ENCODE measurements around the gene ROCK2.
"Not testable (repeated sequence)": the region's sequence is repeated elsewhere in the genome, so short reads cannot be mapped to it uniquely, and the experiment has no call there.

The ROCK2 gene

DNA sequence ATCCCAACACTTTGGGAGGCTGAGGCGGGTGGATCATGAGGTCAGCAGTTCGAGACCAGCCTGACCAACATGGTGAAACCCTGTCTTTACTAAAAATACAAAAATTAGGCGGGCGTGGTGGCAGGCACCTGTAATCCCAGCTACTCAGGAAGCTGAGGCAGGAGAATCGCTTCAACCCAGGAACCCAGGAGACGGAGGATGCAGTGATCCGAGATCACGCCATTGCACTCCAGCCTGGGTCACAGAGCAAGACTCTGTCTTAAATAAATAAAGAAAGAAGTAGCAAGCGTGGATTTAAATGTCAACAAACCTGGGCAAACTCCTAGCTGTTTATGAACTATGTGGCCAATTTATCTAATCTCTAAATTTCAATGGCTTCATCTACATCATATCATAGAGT, 82.9 kb downstream of the ROCK2 start:
- not testable (repeated sequence) for DNase-seq

DNA sequence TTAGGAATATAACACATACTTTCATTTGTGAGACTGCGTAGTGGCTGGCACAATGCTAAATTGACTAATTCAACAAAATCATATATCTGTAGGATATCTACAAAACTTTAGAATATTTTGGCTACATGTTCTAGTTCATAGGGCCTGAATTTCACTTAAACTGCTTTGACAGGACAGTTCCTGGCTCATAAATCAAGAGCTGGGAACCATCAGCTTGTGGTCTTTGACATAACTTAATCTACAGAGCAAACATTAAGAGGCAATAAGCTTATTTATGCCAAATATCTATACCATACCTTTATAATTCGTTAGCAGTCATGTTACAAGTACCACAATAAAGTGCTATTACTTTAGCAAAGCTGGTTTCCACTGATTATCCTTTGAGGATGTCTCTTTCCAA, 83.5 kb downstream of the ROCK2 start:
- no peak for DNase-seq

DNA sequence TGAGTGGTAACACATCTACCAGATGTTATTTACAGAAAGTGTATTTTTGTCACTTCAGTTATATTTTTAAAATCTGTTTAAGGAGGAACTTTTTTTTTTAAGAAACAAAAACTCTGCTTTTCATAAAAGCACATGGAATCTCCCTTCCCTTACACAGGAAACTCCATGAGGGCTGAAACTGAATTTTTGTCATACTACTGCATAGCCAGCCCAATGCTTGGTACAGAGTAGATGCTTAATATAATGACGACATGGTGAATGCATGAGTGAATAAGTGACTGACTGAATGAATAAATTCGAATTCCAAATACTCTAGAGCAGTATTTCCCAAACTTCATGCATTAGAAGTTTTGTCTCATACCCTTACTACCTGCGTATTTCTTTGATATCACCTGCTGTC, 86.5 kb downstream of the ROCK2 start:
- DNase-seq: no peak

DNA sequence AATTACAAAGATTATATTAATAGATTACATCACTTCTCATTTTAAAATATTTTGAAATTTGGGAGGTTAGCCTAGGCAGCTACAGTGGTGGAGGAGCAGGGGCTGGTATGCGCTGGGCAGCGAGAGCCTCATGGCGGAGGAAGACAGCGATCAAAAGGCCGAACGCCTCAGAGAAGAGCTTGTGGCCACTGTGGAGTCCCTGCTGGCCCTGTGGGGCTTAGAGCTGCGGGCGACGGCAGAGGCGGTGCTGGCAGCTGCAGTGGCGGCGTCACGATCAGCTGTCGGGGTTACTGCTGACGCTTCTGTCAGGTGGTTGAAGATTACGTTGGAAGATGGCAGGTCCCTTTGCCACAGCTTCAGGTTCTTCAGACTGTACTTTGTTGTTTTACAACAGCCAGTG, 87.4 kb downstream of the ROCK2 start:
- DNase-seq: no peak

DNA sequence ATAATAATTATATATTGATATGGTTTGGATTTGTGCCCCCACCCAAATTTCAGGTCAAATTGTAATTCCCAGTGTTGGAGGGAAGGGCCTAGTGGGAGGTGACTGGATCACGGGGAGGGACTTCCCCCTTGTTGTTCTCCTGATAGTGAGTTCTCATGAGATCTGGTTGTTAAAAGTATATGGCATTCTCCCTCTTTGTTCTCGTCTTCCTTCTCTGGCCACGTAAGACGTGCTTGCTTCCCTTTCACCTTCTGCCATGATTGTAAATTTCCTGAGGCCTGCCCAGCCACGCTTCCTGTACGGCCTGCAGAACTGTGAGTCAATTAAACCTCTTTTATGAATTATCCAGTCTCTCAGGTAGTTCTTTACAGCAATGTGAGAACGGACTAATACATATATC, 88.3 kb downstream of the ROCK2 start:
- DNase-seq: no peak

DNA sequence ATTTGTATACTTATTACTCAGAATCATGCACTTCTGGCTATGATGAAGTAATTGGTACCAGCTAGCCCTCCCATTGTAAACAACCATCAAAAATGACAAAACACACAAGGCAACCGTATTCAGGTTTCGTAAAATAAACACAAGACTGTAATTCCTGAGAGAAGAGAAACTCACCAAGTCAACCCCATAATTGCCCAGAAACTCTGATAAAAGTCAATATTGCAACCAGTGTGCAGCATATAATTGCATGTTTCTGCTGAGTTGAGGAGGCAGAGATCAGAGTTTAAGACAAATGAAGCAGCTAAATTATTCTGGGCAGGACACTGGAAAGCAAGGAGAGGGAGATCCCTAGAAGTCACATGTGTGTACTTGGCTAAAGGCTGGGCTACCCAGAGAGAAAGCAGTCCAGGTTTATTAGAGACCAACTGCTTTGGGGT, 90.3 kb downstream of the ROCK2 start:
- no peak for DNase-seq

DNA sequence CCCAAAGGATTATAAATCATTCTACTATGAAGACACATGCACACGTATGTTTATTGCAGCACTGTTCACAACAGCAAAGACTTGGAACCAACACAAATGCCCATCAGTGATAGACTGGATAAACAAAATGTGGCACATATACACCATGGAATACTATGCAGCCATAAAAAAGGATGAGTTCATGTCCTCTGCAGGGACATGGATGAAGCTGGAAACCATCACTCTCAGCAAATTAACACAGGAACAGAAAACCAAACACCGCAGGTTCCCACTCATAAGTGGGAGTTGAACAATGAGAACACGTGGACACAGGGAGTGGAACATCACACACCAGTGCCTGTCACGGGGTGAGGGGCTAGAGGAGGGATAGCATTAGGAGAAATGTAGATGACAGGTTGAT, 92.0 kb downstream of the ROCK2 start:
- not testable (repeated sequence) for DNase-seq

DNA sequence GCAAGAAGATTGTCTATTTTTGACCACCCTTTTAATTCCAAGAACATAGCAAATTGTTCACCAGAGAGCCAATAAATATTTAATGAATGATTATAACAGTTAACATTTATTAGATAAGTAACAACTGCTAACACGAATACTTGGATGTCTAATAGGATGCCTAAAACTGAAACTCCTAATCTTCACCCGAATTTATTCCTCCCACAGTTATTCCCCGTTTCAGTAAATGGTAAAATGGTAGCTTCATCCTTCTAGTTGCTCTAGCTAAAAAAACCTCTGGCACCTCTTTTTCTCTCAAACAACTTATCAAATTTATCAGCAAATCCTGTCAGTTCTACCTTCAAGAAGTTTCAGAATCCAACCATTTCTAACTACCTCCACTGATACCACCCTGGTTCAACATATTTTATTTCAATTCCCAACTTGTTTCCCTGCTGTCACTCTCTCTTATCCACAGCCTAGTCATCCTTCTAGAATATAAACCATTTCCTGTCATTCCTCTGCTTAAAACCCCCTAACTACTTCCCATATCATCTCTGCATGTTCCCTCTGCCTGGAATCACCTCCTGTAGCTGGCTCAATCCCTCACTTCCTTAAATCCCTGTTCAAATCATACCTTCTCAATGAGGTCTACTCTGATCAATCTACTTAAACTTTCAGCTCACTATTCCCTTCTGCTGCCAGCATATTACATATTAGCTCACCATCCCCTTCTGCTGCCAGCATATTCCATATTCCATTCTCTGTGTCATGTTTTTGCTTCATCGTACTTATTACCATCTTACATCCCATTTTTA, 93.8 kb downstream of the ROCK2 start:
- DNase-seq: peak; percentile 48

DNA sequence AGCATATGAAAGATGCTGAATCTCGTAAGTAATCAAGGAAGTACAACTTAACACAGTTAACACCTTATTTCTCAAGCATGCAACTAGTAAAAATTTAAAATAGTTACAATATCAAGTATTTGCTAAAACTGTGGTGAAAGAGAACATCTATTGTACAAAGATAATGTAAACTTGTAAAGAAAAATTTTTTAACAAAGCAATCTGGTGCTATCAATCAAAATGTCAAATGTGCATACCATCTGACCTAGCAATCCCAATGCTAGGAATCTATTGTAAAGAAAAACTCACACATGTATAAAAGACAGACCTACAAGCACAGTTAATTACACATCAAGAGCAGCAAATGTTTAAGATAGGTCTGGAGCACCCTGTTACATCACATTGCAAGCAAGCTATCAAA, 99.1 kb downstream of the ROCK2 start:
- peak; percentile 12 for DNase-seq

DNA sequence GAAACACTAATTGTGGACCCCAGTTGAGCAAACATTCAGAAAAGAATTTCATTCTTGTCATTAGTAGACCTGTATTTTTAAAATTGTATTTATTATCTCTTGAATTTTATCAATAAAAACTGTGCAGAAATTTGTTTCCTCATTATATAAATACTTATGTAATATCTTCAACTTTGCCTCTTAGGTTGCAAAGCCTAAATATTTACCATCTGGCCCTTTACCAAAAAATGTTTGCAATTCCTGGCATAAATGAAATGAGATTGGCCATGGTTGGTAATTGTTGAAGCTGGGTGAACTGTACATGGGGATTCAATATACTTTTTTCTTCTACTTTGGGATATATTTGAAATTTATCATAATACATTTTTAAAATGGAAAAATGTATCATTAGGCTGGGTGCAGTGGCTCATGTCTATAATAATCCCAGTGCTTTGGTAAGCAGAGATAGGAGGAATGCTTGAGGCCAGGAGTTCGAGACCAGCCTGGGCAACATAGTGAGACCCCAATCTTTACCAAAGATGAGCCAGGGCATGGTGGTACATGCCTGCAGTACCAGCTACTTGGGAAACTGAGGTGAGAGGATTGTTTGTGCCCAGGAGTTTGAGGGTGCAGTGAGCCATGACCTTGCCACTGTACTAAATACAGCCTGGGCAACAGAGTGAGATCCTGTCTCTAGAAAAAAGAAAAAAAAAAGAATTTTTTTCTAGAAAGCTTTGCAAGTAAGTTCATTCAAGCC, 100.2 kb downstream of the ROCK2 start:
- no peak for DNase-seq

DNA sequence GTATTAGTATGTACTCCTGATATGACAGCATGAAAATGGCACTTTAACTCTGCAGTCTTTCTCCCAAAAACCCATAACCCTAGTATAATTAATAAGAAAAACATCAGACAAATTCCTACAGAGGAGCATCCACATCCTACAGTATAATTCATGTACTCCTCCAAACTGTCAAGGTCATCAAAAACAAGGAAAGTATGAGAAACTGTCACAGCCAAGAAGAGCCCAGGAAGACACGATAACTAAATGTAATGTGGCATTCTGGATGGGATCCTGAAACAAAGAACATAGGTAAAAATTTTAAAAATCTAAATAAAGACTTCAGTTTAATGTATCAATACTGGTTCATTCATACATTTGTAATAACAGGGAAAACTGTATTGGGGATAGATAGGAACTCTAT, 100.9 kb downstream of the ROCK2 start:
- DNase-seq: no peak

DNA sequence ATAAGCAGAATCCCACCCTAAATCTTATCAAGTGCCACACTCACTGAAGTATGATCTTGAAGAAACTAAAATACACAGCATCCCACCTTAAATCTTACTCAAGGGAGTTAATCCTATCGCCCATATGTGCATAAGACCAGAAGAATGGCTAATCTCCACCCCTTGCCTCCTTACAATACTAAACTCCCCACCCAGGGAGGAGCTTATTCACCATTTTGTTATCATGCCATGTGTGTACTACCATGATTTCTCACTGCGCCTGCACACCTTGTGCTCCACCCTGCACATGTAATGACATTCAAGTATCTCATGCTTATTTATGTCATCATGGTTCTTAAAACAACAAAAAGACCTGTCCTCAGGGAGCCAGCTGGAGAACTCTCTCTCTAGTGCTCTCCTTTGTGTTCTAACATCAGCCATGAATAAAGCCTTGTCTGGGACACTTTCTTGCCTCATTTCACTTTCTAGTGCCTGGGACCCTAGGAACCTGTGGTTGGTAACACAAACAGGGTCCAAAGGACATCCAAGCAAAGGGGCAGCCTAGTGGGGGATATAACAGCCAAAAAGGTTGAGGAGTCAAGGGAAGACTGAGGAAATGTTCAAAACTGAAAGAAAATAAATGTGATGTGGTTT, 101.8 kb downstream of the ROCK2 start:
- no peak for DNase-seq

DNA sequence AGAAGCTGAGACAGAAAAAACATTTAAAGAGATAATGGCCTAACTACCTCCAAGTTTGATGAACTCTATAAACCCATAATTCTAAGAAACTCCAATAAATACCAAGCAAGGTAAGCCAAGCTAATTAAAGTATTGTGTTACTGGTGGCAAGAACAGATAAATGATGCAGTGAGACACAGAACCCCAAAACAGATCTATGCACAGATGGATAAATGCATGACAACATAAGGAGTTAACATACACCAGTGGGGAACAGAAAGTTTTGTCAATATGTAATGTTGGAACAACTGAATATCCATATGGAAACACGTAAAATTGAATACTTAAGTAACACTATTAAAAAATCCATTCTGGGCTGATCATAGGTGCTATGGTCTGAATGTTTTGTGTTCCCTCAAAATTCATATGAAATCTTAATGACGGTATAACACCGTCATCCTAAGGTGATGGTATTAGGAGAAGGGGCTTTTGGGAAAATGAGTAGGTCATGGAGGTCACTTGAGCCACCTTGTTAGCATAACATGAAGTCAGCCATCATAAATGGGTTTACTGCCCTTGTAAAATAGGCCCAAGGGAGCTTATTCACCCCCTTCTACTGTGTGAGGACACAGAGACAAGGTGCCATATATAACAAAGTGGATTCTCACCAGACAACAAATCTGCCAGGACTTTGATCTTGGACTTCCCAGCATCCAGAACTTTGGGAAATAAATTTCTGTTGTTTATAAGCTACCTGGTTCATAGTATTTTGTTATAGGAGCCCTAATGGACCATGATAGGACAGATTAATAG, 102.8 kb downstream of the ROCK2 start:
- no peak for DNase-seq

DNA sequence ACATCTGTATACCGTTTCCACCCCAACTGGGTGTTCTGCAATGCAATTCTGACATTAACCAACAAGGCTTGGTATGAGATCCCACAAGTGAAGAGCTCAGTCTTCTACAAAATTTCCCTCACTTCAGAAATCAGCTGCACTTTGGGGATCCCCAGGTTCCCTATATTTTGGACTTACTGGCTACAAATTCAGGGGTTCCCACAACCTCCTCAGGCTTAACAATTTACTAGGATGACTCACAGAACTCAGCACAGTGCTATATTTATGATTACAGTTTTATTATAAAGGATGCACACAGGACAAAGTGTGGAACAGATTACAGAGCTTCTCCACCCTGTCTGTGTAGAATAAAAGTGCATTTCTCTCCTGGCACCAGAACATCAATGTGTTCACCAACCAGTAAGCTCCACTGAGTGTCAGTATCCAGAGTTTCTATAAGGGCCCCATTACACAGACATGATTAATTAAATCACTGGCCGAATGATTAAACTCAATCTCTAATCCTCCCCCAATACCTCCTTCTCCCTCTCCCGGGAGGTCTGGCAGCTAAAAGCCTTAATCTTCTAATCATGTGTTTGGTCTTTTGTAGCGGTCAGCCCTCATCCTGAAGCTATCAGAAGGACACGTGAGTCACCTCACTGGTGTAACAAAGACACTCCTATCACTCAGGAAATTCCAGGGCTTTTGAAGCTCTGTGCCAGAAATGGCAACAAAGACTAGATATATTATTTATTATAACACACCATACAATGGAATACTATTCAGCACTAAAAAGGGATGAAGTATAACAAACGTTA, 104.6 kb downstream of the ROCK2 start:
- DNase-seq: peak; percentile 84

DNA sequence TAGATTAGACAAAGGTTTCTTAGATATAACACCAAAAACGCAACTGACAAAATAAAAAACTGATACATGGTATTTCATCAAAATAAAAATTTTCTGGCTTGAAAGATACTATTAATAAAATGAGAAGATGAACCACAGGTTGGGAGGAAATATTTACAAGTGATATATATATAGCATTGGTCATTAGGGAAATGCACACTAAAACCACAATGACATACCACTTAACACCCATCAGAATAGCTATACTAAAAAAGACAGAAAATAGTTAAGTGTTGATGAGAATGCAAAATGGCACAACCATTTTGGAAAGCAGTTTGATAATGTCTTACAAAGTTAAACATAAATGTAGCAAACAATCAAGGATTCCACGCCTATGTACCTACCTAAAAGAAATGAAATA, 105.3 kb downstream of the ROCK2 start:
- DNase-seq: no peak

DNA sequence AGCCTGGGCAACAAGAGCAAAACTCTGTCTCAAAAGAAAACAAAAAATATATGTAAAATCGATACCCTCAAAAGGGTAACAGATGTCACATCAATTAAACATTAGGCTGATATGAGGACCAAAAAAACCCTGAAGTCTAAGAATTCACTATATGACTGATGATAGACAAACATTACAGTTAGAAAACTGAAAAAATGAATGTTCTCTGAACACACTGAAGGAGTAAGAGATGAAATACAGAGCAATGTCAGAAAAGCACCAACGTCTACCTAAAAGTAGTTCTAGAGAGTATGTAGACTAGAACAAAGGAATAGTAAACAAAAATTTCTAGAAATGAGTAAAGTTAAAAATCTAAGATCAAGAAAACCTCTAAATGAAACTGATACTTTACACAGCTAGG, 107.3 kb downstream of the ROCK2 start:
- no peak for DNase-seq

DNA sequence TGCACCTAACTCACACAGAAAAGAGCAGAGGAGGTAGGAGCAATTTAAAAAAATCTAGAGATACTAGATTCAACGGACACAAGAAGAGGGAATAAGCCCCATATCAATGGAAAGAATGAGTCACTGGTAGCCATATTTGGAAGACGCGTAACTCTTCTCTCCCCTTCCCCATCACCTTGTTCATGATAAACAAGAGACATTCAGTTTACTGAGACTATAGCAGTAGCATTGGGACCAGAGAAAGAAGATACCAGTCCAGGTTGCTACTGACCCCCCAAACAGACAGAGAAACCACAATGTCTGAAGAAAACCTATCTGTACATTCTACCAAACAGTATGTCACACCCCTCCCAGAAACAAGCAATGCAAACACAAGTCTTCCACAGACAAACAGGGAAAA, 108.1 kb downstream of the ROCK2 start:
- no peak for DNase-seq

DNA sequence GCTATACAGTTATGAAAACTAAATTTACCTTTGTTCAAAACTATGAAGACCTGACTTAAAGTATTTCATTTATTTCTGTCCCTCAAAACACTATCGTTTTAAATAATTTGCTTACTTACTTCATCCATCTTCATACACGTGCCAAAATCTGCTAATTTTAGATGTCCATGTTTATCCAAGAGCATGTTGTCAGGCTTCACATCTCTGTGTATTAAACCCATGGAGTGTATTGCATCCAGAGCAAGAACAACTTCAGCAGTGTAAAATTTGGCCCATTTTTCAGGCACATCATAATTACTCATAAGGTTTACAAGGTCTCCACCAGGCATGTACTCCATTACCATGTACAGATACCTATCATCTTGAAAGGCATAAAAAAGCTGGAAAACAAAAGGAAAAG, 108.9 kb downstream of the ROCK2 start:
- DNase-seq: no peak

DNA sequence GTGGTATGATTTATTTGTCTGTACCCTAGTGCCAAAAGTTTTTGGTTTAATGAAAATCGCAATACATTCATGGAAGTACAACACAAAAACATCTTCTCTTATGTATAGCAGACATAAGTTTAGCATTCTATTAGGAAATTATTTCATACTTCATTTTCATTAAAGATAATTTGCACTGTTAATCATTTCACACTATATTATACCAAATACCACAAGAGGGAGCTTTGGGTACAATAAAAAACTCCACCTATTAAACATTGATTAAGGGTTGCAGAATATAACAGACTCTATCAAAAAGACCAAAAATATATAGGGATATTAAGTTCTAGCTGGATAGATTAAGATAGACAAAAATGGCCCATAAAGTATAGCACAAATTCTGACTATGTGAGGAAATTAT, 110.1 kb downstream of the ROCK2 start:
- DNase-seq: no peak

DNA sequence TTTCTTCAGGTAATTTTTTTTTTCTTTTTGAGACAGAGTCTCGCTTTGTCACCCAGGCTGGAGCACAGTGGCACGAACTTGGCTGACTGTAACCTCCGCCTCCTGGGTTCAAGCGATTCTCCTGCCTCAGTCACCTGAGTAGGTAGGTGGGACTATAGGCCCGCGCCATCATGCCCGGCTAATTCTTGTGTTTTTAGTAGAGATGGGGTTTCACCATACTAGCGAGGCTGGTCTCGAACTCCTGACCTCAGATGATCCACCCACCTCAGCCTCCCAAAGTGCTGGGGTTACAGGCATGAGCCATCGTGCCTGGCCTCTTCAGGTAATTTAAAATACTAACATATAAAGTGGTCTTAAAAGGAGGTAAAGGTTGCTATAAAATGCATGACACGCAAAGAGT, 113.2 kb downstream of the ROCK2 start:
- DNase-seq: not testable (repeated sequence)

DNA sequence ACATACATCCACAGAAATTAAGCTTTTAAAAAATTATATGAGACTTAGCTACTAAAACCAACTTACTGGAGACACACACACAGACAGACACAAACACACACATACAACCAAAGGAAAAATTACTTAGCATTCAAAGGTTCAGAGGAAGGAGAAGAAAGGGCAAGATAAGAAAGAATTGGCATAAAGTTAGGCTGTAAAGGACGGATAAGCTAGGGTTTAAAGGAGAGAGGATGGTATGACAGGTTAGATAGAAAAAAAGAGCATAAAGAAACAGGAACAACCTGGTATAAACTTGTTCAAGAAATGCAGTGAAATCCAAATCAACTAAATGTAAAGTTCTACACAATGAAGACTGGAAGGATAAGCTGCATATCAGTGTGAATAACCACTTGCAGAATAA, 115.7 kb downstream of the ROCK2 start:
- no peak for DNase-seq

DNA sequence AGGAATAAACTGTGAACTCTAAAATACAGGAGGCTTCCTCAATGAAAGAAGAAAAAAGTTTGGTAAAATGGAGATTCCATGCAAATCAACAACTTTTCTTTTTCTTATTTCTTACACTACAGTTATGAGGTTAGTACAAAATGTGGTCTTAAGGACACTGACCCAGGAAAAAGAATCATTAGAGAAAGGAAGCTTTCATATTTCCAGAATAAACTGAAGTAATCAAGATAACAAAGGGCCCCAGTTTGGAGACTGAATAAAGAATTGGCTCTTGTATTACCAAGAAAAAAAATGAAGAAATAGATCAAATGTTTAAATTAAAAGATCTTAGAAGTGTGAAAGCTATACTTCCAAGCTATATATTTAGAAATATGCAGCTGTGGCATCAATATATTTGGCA, 116.8 kb downstream of the ROCK2 start:
- DNase-seq: no peak
